Mesendoderm (in vitro differentiated cells): Measurements from ENCODE around the gene BICRA.
"Not testable (repeated sequence)": the region's sequence is repeated elsewhere in the genome, so short reads cannot be mapped to it uniquely, and the experiment has no call there.

ENCODE experiments used
- DNase-seq: peaks from one replicate; pipeline ENCODE4 v3.0.0; 2013
- H2AK5ac ChIP-seq: 2 replicates; pipeline ENCODE4 v1.6.1; 2013; ENCODE audit warnings: low read length, inconsistent platforms
- H2BK120ac ChIP-seq: 2 replicates; pipeline ENCODE4 v1.6.1; 2013; ENCODE audit warnings: low read depth, mild to moderate bottlenecking, low read length, moderate library complexity, mixed read lengths
- H2BK15ac ChIP-seq: replicated peaks from 2 replicates; pipeline ENCODE4 v1.6.1; 2013; ENCODE audit warnings: low read depth, mild to moderate bottlenecking, moderate library complexity
- H2BK5ac ChIP-seq: 2 replicates; pipeline ENCODE4 v1.6.1; 2013; ENCODE audit warnings: low read length, inconsistent platforms
- H3K18ac ChIP-seq: 2 replicates; pipeline ENCODE4 v1.6.1; 2013; ENCODE audit warnings: mild to moderate bottlenecking, low read length, mixed read lengths
- H3K23ac ChIP-seq: one replicate; pipeline ENCODE4 v1.6.1; 2013; ENCODE audit warnings: low read length
- H3K27ac ChIP-seq: 2 replicates; pipeline ENCODE4 v1.5.1; 2013; ENCODE audit warnings: low read depth, mild to moderate bottlenecking, inconsistent platforms, low read length, moderate library complexity
- H3K27me3 ChIP-seq: 2 replicates; pipeline ENCODE4 v1.6.1; 2013; ENCODE audit warnings: low read length, control low read depth, mild to moderate bottlenecking, inconsistent platforms; ENCODE audit not compliant: insufficient read depth, poor library complexity
- H3K36me3 ChIP-seq: 2 replicates; pipeline ENCODE4 v1.6.1; 2013; ENCODE audit warnings: low read length, inconsistent platforms; ENCODE audit not compliant: control insufficient read depth, insufficient read depth
- H3K4ac ChIP-seq: one replicate; pipeline ENCODE4 v1.6.1; 2013; ENCODE audit warnings: low read depth, mild to moderate bottlenecking, low read length, moderate library complexity
- H3K4me1 ChIP-seq: 2 replicates; pipeline ENCODE4 v1.6.1; 2013; ENCODE audit warnings: low read depth, low read length, inconsistent platforms; ENCODE audit not compliant: control insufficient read depth
- H3K4me2 ChIP-seq: 2 replicates; pipeline ENCODE4 v1.6.1; 2013; ENCODE audit warnings: low read length
- H3K4me3 ChIP-seq: 2 replicates; pipeline ENCODE4 v1.5.1; 2013; ENCODE audit warnings: mild to moderate bottlenecking, low read length
- H3K56ac ChIP-seq: one replicate; pipeline ENCODE4 v1.6.1; 2013; ENCODE audit warnings: low read length
- H3K79me1 ChIP-seq: 2 replicates; pipeline ENCODE4 v1.6.1; 2013; ENCODE audit warnings: low read length, inconsistent platforms
- H3K79me2 ChIP-seq: 2 replicates; pipeline ENCODE4 v1.6.1; 2013; ENCODE audit warnings: mild to moderate bottlenecking, low read length; ENCODE audit not compliant: control insufficient read depth, insufficient read depth
- H3K9ac ChIP-seq: 2 replicates; pipeline ENCODE4 v1.6.1; 2013; ENCODE audit warnings: low read length, inconsistent platforms
- H4K5ac ChIP-seq: one replicate; pipeline ENCODE4 v1.6.1; 2013; ENCODE audit warnings: low read length
- H4K8ac ChIP-seq: one replicate; pipeline ENCODE4 v1.6.1; 2013; ENCODE audit warnings: low read depth, mild to moderate bottlenecking, control low read depth, low read length, moderate library complexity
- WGBS: extraction: QIAGEN DNeasy Blood & Tissue Kit; methylation state at CpG from one replicate; pipeline ENCODE4 v1.1.7; 2013; ENCODE audit warnings: low lambda C conversion rate, missing lambda C conversion rate; ENCODE audit not compliant: insufficient coverage; ENCODE audit errors: extremely low coverage; 5-methylcytosine and 5-hydroxymethylcytosine counted together

Gene BICRA

DNA sequence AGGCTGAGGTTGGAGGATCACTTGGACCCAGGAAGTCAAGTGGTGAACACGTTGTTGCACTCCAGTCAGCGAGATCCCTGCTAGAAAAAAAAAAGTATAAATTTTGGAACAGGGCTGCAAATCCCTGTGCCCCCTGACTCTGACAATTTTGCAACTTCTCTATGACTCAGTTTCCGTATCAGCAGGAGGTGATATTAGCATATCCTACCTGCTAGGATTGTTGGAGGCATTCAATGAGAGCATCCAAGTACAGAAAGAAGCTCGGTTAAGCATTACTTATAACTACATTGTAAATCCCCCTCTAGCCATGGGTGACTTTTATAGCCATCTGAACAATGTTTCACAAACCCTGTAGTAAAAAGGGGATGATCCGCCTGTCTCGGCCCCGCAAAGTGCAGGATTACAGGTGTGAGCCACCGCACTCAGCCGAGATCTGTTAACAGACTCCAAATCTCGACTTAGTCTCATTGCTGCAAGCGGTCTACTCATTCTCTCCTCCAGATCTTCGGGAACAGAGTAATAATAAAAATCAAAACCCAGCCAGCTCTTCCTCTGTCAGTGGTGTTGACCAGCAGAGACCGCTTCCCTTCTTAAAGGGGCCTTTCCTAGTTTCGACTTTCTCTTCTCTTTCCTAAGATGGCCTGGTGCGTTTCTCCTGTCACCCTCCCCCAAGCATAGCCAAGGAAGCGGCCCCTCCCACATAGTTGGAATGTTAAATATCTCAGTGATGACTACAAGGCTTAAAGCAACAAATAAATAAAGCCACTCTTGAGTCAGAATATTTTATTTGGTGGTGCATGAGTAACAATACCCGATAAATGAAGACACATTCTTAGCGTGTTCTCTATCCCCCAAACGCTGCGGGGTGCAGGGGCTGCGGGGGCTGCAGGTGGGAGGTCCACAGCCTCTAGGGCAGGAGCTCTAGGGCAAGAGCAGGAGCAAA is 10.3 kb upstream of the BICRA start:
- DNase-seq = peak; percentile 97
- peak overlapping the region; percentile 85 for H3K18ac ChIP-seq
- H4K8ac ChIP-seq = no peak overlapping the region
- H3K4ac ChIP-seq = peak overlapping the region; percentile 62
- H3K4me2 ChIP-seq = peak overlapping the region; percentile 30
- no peaks in the 10 kb centered on the region for H3K79me2 ChIP-seq
- peak overlapping the region; percentile 97 for H2BK15ac ChIP-seq
- peak overlapping the region; percentile 81 for H3K56ac ChIP-seq
- H3K23ac ChIP-seq = no peak overlapping the region
- no peak overlapping the region for H2AK5ac ChIP-seq
- H3K4me1 ChIP-seq = no peaks in the 10 kb centered on the region
- no peak overlapping the region for H4K5ac ChIP-seq
- no CpG with 5 or more reads among the region's 21 CpGs for WGBS
- peak overlapping the region; percentile 94 for H3K27ac ChIP-seq
- H3K27me3 ChIP-seq = no peaks in the 10 kb centered on the region
- no peak overlapping the region for H2BK120ac ChIP-seq
- H3K36me3 ChIP-seq = no peaks in the 10 kb centered on the region
- H3K79me1 ChIP-seq = no peaks in the 10 kb centered on the region
- peak overlapping the region; percentile 54 for H2BK5ac ChIP-seq
- peak overlapping the region; percentile 56 for H3K9ac ChIP-seq
- H3K4me3 ChIP-seq = no peak overlapping the region

DNA sequence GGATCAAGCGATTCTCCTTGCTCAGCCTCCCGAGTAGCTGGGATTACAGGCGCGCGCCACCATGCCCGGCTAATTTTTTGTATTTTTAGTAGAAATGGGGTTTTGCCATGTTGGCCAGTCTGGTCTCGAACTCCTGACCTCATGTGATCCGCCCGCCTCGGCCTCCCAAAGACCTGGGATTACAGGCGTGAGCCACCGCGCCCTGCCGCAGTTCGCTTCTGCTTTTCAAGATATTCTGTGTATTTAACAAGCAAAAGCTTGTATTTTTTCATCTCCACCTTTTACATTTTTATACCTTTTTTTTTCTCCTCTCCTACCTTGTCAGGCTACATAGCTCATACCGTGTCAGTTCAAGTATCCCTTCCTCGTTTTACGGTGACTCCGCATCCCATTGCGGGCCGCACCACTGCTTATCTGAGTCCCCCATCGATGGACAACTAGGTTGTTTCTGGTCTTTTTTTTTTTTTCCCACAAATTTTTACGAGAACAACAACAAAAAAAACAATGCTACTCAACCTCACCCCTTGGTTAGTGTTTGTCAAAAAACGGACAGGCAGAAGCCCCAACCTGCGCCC is 9.2 kb upstream of the BICRA start:
- H3K4ac ChIP-seq, H3K79me2 ChIP-seq, H4K8ac ChIP-seq, H2BK120ac ChIP-seq, H3K4me1 ChIP-seq, H3K4me3 ChIP-seq, H3K36me3 ChIP-seq, H4K5ac ChIP-seq, H3K23ac ChIP-seq, H3K18ac ChIP-seq, H2AK5ac ChIP-seq, H3K79me1 ChIP-seq, H3K27me3 ChIP-seq, H2BK15ac ChIP-seq, H2BK5ac ChIP-seq: not testable (repeated sequence)
- no CpG with 5 or more reads among the region's 25 CpGs for WGBS
- peak overlapping the region; percentile 26 for H3K9ac ChIP-seq
- DNase-seq = peak; percentile 76
- peak overlapping the region; percentile 32 for H3K4me2 ChIP-seq
- H3K27ac ChIP-seq = peak overlapping the region; percentile 78
- peak overlapping the region; percentile 30 for H3K56ac ChIP-seq

DNA sequence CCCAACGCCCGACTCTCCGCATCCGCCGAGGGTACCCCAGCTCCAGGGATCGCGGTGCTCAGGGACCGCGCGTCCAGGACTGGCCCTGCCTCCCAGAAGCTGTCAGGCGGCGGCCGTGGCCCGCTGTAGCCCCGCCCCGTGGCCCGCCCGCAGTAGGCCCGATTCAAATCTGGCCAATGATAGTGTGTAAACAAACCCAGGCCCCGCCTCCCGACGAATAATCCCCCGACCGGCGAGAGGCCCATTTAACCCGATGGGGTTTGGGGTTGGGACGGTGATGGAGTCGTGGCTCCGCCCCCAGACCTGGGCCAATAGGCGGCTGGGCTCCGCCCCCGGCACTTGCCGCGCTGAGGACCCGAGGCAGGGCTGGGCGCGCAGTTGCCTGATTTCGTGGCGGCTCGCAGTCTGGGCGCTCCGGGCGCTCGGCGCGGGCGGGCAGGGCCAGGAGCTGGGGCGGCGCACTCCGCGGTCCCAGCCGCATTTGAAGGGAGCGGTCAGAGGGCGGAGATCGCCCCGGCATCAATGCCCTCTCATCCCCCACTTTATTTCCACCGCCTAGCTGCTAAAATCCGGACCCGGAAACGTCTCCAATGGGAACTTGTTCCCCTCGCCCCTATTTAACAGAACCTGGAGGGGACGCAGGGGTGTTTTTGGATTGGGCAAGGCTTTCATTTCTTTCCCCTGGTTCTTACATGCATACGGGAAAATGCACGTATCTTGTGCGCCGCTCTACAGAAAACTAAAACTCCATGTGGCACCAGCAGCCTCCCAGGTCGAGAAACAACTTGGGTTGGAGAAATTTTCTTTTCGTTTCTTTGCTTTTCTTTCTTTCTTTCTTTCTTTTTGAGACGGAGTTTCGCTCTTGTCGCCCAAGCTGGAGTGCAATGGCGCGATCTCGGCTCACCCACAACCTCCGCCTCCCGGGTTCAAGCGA is 8.4 kb upstream of the BICRA start:
- Histone ChIP-seq H3K79me1 (no peaks in the 10 kb centered on the region), H4K5ac (no peak overlapping the region), H3K27ac (peak overlapping the region; percentile 78), H3K4me2 (peak overlapping the region; percentile 60), H3K4me3 (peak overlapping the region; percentile 25), H3K79me2 (no peaks in the 10 kb centered on the region), H3K4me1 (no peaks in the 10 kb centered on the region), H2BK120ac (no peak overlapping the region), H3K9ac (peak overlapping the region; percentile 78), H3K56ac (peak overlapping the region; percentile 78), H2BK15ac (no peak overlapping the region), H3K27me3 (no peaks in the 10 kb centered on the region), H3K23ac (no peak overlapping the region), H2BK5ac (no peak overlapping the region), H3K36me3 (no peaks in the 10 kb centered on the region), H3K4ac (no peak overlapping the region), H2AK5ac (no peak overlapping the region), H3K18ac (peak overlapping the region; percentile 95), H4K8ac (no peak overlapping the region)
- WGBS = no CpG with 5 or more reads among the region's 77 CpGs
- peak; percentile 100 for DNase-seq

DNA sequence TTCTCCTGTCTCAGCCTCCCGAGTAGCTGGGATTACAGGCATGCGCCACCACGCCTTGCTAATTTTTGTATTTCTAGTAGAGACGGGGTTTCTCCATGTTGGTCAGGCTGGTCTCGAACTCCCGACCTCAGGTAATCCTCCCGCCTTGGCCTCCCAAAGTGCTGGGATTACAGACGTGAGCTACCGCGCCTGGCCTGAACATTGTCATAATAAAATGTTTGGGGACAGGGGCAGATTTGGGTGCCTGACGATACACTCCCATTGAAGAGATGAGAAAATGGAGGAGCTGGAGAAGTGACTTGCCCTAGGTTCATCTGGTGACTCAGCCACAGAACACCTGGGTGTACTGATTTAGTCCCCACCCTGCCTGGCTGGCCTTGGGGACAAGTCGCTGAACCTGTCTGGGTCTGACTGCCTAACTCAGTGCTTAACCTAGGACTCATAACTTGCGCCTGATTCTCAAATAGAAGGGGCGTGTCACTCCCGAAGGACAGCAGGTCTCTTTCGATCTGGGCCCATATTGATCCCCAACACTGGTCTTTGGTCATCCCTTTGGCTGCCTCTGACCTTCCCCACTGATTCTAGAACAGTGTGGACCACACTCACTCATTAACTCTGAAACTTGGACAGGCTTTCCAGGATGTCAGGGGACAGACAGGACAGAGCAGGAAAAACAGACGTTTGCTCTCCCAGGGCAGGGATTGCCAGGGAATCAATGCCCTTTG is 7.6 kb upstream of the BICRA start:
- no peak overlapping the region for H3K4me3 ChIP-seq
- H3K9ac ChIP-seq = no peak overlapping the region
- no peak overlapping the region for H3K4me2 ChIP-seq
- no CpG with 5 or more reads among the region's 17 CpGs for WGBS
- H4K5ac ChIP-seq = no peak overlapping the region
- no peaks in the 10 kb centered on the region for H3K36me3 ChIP-seq
- H3K18ac ChIP-seq = no peak overlapping the region
- no peaks in the 10 kb centered on the region for H3K79me1 ChIP-seq
- no peak overlapping the region for H3K23ac ChIP-seq
- H4K8ac ChIP-seq = no peak overlapping the region
- no peaks in the 10 kb centered on the region for H3K27me3 ChIP-seq
- H3K27ac ChIP-seq = no peak overlapping the region
- no peak for DNase-seq
- H3K79me2 ChIP-seq = no peaks in the 10 kb centered on the region
- H3K4me1 ChIP-seq = no peaks in the 10 kb centered on the region
- peak overlapping the region; percentile 18 for H3K4ac ChIP-seq
- no peak overlapping the region for H2BK120ac ChIP-seq
- no peak overlapping the region for H2BK15ac ChIP-seq
- H3K56ac ChIP-seq = peak overlapping the region; percentile 78
- no peak overlapping the region for H2AK5ac ChIP-seq
- H2BK5ac ChIP-seq = no peak overlapping the region
